ENCODE data around the gene BRI3. TPM values are rescaled to one million over a fixed set of nuclear protein-coding genes. Genes with fewer than 3 reads are reported as not detected.
A peak's percentile ranks its signal among the peaks of the same experiment; 100 is the strongest.

BRI3 gene
- total and polyA plus RNA-seq, 2 of the 4 experiments (the other 2 are of a cell fraction): 24.7 to 68.3 TPM

- Histone ChIP-seq H3K56ac (ENCODE audit: extremely low read depth, insufficient read depth, low read length) (no peak overlapping the region), H3K23ac (ENCODE audit: low read depth, low read length) (no peak overlapping the region), H2AFZ (replicated peaks; ENCODE audit: low read length, poor library complexity) (peak overlapping the region; percentile 71), H3K27ac (ENCODE audit: insufficient read depth, low read length) (no peak overlapping the region), H3K9me3 (ENCODE audit: control insufficient read depth, insufficient read depth, low read length) (no peaks in the 10 kb centered on the region), H3K9ac (ENCODE audit: low read depth, low read length) (no peak overlapping the region), H3K18ac (ENCODE audit: low read depth, low read length) (no peak overlapping the region), H3K36me3 (ENCODE audit: control insufficient read depth, insufficient read depth, low read length) (peaks cover 7% of the 10 kb centered on the region; the same call in 1 of the 2 replicates), H3K27me3 (ENCODE audit: control insufficient read depth, insufficient read depth, low read length) (no peaks in the 10 kb centered on the region), H2BK120ac (ENCODE audit: low read depth, low read length) (no peak overlapping the region), H3K14ac (replicated peaks; ENCODE audit: low read depth, low read length) (no peak overlapping the region), H4K20me1 (ENCODE audit: insufficient read depth, low read length) (peaks cover 5% of the 10 kb centered on the region; the same call in 1 of the 2 replicates), H2AK5ac (ENCODE audit: low read depth, low read length) (no peak overlapping the region), H2BK15ac (ENCODE audit: low read depth, low read length) (no peak overlapping the region), H2AK9ac (replicated peaks; ENCODE audit: low read depth, low read length, poor library complexity) (no peak overlapping the region), H4K5ac (ENCODE audit: low read depth, low read length) (no peak overlapping the region), H4K91ac (ENCODE audit: insufficient read depth, low read depth, low read length) (no peak overlapping the region), H4K8ac (ENCODE audit: low read depth in 2 of 2, low read length in 2 of 2) (no peak overlapping the region), H3K4me1 (ENCODE audit: control insufficient read depth, insufficient read depth, low read length) (no peaks in the 10 kb centered on the region; the same call in 1 of the 2 replicates), H2BK5ac (ENCODE audit: low read depth, low read length, poor library complexity, severe bottlenecking) (no peak overlapping the region), H3K4me3 (ENCODE audit: insufficient read depth, low read depth, low read length) (no peak overlapping the region), H2BK20ac (ENCODE audit: low read depth, low read length) (no peak overlapping the region), H3K4ac (ENCODE audit: low read depth, low read length) (no peak overlapping the region), H3K79me1 (ENCODE audit: low read depth in 1 of 2, low read length in 2 of 2) (peaks cover 4 to 21% of the 10 kb centered on the region in 2 experiments; a peak in 3 of 4 replicates), H3K4me2 (ENCODE audit: low read depth, low read length) (no peak overlapping the region), H3K9me1 (ENCODE audit: insufficient read depth, low read length) (peaks cover 3% of the 10 kb centered on the region; the same call in 1 of the 2 replicates)
- dilution Hi-C loops (cut with HindIII; ENCODE audit: low sequenced_read_pairs, unreplicated experiment) (no loop called here), intact Hi-C loops (cut with micrococcal nuclease) (no loop called here), in situ Hi-C loops (cut with MboI; ENCODE audit: low sequenced_read_pairs) (loop anchor here (25.0 kb wide), 1 partner anchor 435 kb away; no protein-coding TSS in a partner anchor)
- CTCF ChIA-PET: no interaction called here
- BruUV-seq (replicated peaks): no TSS peak
- TF ChIP-seq CTCF (conservative IDR thresholded peaks at IDR 0.05; ENCODE audit: low read depth, low read length): no peak
- TF ChIP-seq RCOR1 (IDR thresholded peaks at IDR 0.05; ENCODE audit: insufficient replicate concordance, low read length): no peak
- TF ChIP-seq POLR2A (IDR thresholded peaks at IDR 0.05; ENCODE audit: low read depth, low read length): no peak
- no peak for TF ChIP-seq CEBPB (IDR thresholded peaks at IDR 0.05; ENCODE audit: low read depth, low read length)
- no peak for TF ChIP-seq RFX5 (IDR thresholded peaks at IDR 0.05; ENCODE audit: low read depth, low read length)
- TF ChIP-seq FOS (IDR thresholded peaks at IDR 0.05; ENCODE audit: low read depth, low read length): no peak
- TF ChIP-seq MXI1 (IDR thresholded peaks at IDR 0.05; ENCODE audit: borderline replicate concordance, low read depth, low read length): no peak
- TF ChIP-seq MAFK (IDR thresholded peaks at IDR 0.05; ENCODE audit: low read depth, low read length): peak; percentile 28; the same call in 1 of the 2 replicates
- ATAC-seq (ENCODE audit: low read depth) (no peak), DNase-seq (no peak)
- 67% methylated on average over 6 of the region's 22 CpGs; no CpG with 5 or more reads in 1 of the 2 experiments for WGBS, 2 experiments (ENCODE audit: extremely low coverage in 2 of 2, insufficient read length in 1 of 2)
- POLR2A ChIA-PET (ENCODE audit: unreplicated experiment): no interaction called here
Observed at GRCh38 chr7:98301693-98302470, 20.4 kb downstream of the BRI3 start.

Measured in IMR-90 (cell line).